ENCODE results near the gene USF1. TPM values are rescaled to one million over a fixed set of nuclear protein-coding genes. Genes with fewer than 3 reads are reported as not detected.
"Not testable (repeated sequence)": the region's sequence is repeated elsewhere in the genome, so short reads cannot be mapped to it uniquely, and the experiment has no call there.

USF1 gene
- polyA plus RNA-seq, 3 donors, result 6.3 to 335 (median 25.5) TPM

- H3K36me3 Mint-ChIP-seq, result peaks cover 16 to 41% of the 10 kb centered on the region in 2 donors
- H3K9me3 Mint-ChIP-seq, result peaks cover 0 to 2% (median 0%) of the 10 kb centered on the region in 7 donors
- Histone ChIP-seq H3K27ac (ENCODE audit: low read depth in 1 of 2, low read length in 2 of 2) (peak overlapping the region; percentile 93 to 97), H3K4me3 (replicated peaks in 1 of 3; ENCODE audit: low read depth in 2 of 3, low read length in 3 of 3) (peak overlapping the region; percentile 85 to 97 (median 96)), H3K36me3 (replicated peaks in 1 of 2; ENCODE audit: control insufficient read depth in 1 of 2, insufficient read depth in 2 of 2, low read length in 2 of 2) (peaks cover 9 to 16% of the 10 kb centered on the region in 2 donors), H3K79me2 (ENCODE audit: insufficient read depth, low read length) (peaks cover 69% of the 10 kb centered on the region), H3K9me3 (replicated peaks in 1 of 2; ENCODE audit: control insufficient read depth in 1 of 2, insufficient read depth in 1 of 2, low read length in 2 of 2) (no peaks in the 10 kb centered on the region), H2AFZ (ENCODE audit: insufficient read depth, low read depth, low read length, poor library complexity, severe bottlenecking) (no peak overlapping the region), H4K20me1 (ENCODE audit: insufficient read depth, low read length) (peaks cover 32% of the 10 kb centered on the region), H3K4me1 (ENCODE audit: control insufficient read depth in 1 of 2, insufficient read depth in 2 of 2, low read length in 2 of 2) (peaks cover 52 to 67% of the 10 kb centered on the region in 2 donors), H3K9ac (ENCODE audit: insufficient read depth, low read length, poor library complexity, severe bottlenecking) (peak overlapping the region; percentile 97), H3K4me2 (replicated peaks; ENCODE audit: extremely low read depth, low read length, poor library complexity, severe bottlenecking) (peak overlapping the region; percentile 84), H3K27me3 (ENCODE audit: control insufficient read depth in 2 of 2, insufficient read depth in 2 of 2, low read length in 2 of 2) (no peaks in the 10 kb centered on the region)
- intact Hi-C loops (cut with micrococcal nuclease), result loop anchor here in 1 of 2 donors (2.0 to 5.0 kb wide), 4 partner anchors 22 to 70 kb away; partner anchors contain the start of genes NIT1 and PFDN2
- WGBS (ENCODE audit: insufficient coverage), result 0% methylated on average over 6 of the region's 10 CpGs
- no peak for TF ChIP-seq CTCF (IDR thresholded peaks at IDR 0.05)
- H3K27me3 Mint-ChIP-seq (ENCODE audit: low read depth in 3 of 3), result peaks cover 0 to 2% (median 1%) of the 10 kb centered on the region in 3 donors
- H3K27ac Mint-ChIP-seq, result peak overlapping the region; percentile 98 to 100 (median 99)
- H3K4me1 Mint-ChIP-seq, result peaks cover 66% of the 10 kb centered on the region
- H3K4me3 Mint-ChIP-seq, result peak overlapping the region; percentile 99
- peak; percentile 95 to 99 (median 97) for DNase-seq
These were observed 22.8 kb upstream of the USF1 start for GRCh38 chr1:161068306-161069234.

- Histone ChIP-seq H3K9me3 (replicated peaks in 1 of 2; ENCODE audit: control insufficient read depth in 1 of 2, insufficient read depth in 1 of 2, low read length in 2 of 2) (no peaks in the 10 kb centered on the region), H4K20me1 (ENCODE audit: insufficient read depth, low read length) (peaks cover 50% of the 10 kb centered on the region), H3K36me3 (replicated peaks in 1 of 2; ENCODE audit: control insufficient read depth in 1 of 2, insufficient read depth in 2 of 2, low read length in 2 of 2) (peaks cover 16 to 35% of the 10 kb centered on the region in 2 donors), H3K9ac (ENCODE audit: insufficient read depth, low read length, poor library complexity, severe bottlenecking) (peak overlapping the region; percentile 32), H3K4me3 (replicated peaks in 1 of 3; ENCODE audit: low read depth in 2 of 3, low read length in 3 of 3) (peak overlapping the region; percentile 1 to 96 (median 10)), H2AFZ (ENCODE audit: insufficient read depth, low read depth, low read length, poor library complexity, severe bottlenecking) (no peak overlapping the region), H3K27me3 (ENCODE audit: control insufficient read depth in 2 of 2, insufficient read depth in 2 of 2, low read length in 2 of 2) (no peaks in the 10 kb centered on the region), H3K27ac (ENCODE audit: low read depth in 1 of 2, low read length in 2 of 2) (peak overlapping the region; percentile 93 to 97), H3K4me2 (replicated peaks; ENCODE audit: extremely low read depth, low read length, poor library complexity, severe bottlenecking) (peak overlapping the region; percentile 84), H3K79me2 (ENCODE audit: insufficient read depth, low read length) (peaks cover 88% of the 10 kb centered on the region), H3K4me1 (ENCODE audit: control insufficient read depth in 1 of 2, insufficient read depth in 2 of 2, low read length in 2 of 2) (peaks cover 48 to 59% of the 10 kb centered on the region in 2 donors)
- Mint-ChIP-seq H3K9me3 (peaks cover 0 to 2% (median 0%) of the 10 kb centered on the region in 7 donors), H3K27me3 (ENCODE audit: low read depth in 3 of 3) (peaks cover 0 to 2% (median 1%) of the 10 kb centered on the region in 3 donors), H3K4me1 (peaks cover 67% of the 10 kb centered on the region), H3K27ac (peak overlapping the region; percentile 98 to 100 (median 99)), H3K36me3 (peaks cover 30 to 56% of the 10 kb centered on the region in 2 donors), H3K4me3 (peak overlapping the region; percentile 99)
- intact Hi-C loops (cut with micrococcal nuclease), result loop anchor here (1.0 to 5.0 kb wide), 2 partner anchors 19 to 51 kb away; partner anchors contain the start of genes NIT1 (in 1 of the 2) and PFDN2 (in 1 of the 2)
- 38% methylated on average over 3 of the region's 3 CpGs for WGBS (ENCODE audit: insufficient coverage)
- no peak for TF ChIP-seq CTCF (IDR thresholded peaks at IDR 0.05)
- peak in 1 of 3 donors; percentile 21 for DNase-seq
These were observed 20.9 kb upstream of the USF1 start for GRCh38 chr1:161066694-161067093.

- peaks cover 92% of the 10 kb centered on the region for H3K79me2 ChIP-seq (ENCODE audit: insufficient read depth, low read length)
- peak overlapping the region in 1 of 3 experiments; percentile 96 for H3K4me3 ChIP-seq (replicated peaks in 1 of 3; ENCODE audit: low read depth in 2 of 3, low read length in 3 of 3)
- H3K27me3 Mint-ChIP-seq (ENCODE audit: low read depth in 3 of 3); H3K9ac ChIP-seq (ENCODE audit: insufficient read depth, low read length, poor library complexity, severe bottlenecking); H3K9me3 ChIP-seq (replicated peaks in 1 of 2; ENCODE audit: control insufficient read depth in 1 of 2, insufficient read depth in 1 of 2, low read length in 2 of 2); DNase-seq; H3K4me3 Mint-ChIP-seq; H2AFZ ChIP-seq (ENCODE audit: insufficient read depth, low read depth, low read length, poor library complexity, severe bottlenecking); H3K27me3 ChIP-seq (ENCODE audit: control insufficient read depth in 2 of 2, insufficient read depth in 2 of 2, low read length in 2 of 2); H3K9me3 Mint-ChIP-seq: not testable (repeated sequence)
- Mint-ChIP-seq H3K36me3 (peaks cover 33 to 65% of the 10 kb centered on the region in 2 donors), H3K4me1 (peaks cover 57% of the 10 kb centered on the region), H3K27ac (peak overlapping the region in 6 of 7 donors; percentile 50 to 100 (median 99))
- H3K27ac ChIP-seq (ENCODE audit: low read depth in 1 of 2, low read length in 2 of 2), result peak overlapping the region; percentile 93 to 97
- intact Hi-C loops (cut with micrococcal nuclease), result loop anchor here (1.0 to 5.0 kb wide), 2 partner anchors 18 to 52 kb away; partner anchors contain the start of genes NIT1 (in 1 of the 2) and PFDN2 (in 1 of the 2)
- peaks cover 21 to 45% of the 10 kb centered on the region in 2 donors for H3K36me3 ChIP-seq (replicated peaks in 1 of 2; ENCODE audit: control insufficient read depth in 1 of 2, insufficient read depth in 2 of 2, low read length in 2 of 2)
- peak overlapping the region; percentile 84 for H3K4me2 ChIP-seq (replicated peaks; ENCODE audit: extremely low read depth, low read length, poor library complexity, severe bottlenecking)
- H4K20me1 ChIP-seq (ENCODE audit: insufficient read depth, low read length), result peaks cover 60% of the 10 kb centered on the region
- 100% methylated on average over 2 of the region's 7 CpGs for WGBS (ENCODE audit: insufficient coverage)
- peaks cover 38 to 49% of the 10 kb centered on the region in 2 donors for H3K4me1 ChIP-seq (ENCODE audit: control insufficient read depth in 1 of 2, insufficient read depth in 2 of 2, low read length in 2 of 2)
These were observed 19.9 kb upstream of the USF1 start for GRCh38 chr1:161065681-161066080.
